GM23338 (cell line): ENCODE measurements around the gene OR10A2.

Experiments
- CTCF ChIP-seq, 2 experiments: fragments of 200-600 bp in 1 of 2; sonication (generic) in 1 of 2; conservative IDR thresholded peaks; 2 replicates each; pipeline versions ENCODE4 v1.5.1 to v1.6.1; 2016 to 2017; ENCODE audit warnings: antibody characterized with exemption in 2 of 2, low read depth in 2 of 2, mild to moderate bottlenecking in 2 of 2, moderate library complexity in 1 of 2
- EZH2 ChIP-seq: fragments of 200-600 bp; sonication (generic); IDR thresholded peaks from one replicate; pipeline ENCODE4 v1.8.0; 2017; ENCODE audit warnings: antibody characterized with exemption, mild to moderate bottlenecking, low read depth; ENCODE audit not compliant: unreplicated experiment
- JUNB ChIP-seq: IDR thresholded peaks from one replicate; pipeline ENCODE4 v1.6.1; 2016; ENCODE audit warnings: antibody characterized with exemption; ENCODE audit not compliant: unreplicated experiment
- TF ChIP-seq, protein P1 (sequence below): IDR thresholded peaks from one replicate; pipeline ENCODE4 v1.6.1; 2018; ENCODE audit warnings: antibody characterized with exemption; ENCODE audit not compliant: unreplicated experiment

DNA sequence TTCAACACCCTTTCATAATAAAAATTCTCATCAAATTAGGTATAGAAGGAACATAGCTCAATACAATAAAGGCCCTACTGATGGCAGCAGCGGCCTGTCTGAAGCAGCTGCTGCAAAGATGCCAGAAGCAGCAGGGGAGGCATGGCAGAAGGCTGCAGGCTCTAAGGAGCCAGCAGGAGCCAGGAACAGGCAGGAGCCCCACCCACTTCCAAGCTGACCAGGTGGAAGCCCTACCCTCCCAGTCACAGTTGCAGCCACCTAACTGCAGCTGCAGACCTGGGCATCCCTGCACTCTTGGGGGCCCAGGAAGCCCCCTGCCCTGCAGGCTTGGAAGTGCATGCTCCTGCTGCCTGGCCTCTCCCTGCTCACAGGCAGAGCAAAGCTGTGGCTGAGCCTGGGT lies 45.2 kb upstream of the OR10A2 start:
- no peak for TF ChIP-seq EZH2
- TF ChIP-seq, protein P1, sequence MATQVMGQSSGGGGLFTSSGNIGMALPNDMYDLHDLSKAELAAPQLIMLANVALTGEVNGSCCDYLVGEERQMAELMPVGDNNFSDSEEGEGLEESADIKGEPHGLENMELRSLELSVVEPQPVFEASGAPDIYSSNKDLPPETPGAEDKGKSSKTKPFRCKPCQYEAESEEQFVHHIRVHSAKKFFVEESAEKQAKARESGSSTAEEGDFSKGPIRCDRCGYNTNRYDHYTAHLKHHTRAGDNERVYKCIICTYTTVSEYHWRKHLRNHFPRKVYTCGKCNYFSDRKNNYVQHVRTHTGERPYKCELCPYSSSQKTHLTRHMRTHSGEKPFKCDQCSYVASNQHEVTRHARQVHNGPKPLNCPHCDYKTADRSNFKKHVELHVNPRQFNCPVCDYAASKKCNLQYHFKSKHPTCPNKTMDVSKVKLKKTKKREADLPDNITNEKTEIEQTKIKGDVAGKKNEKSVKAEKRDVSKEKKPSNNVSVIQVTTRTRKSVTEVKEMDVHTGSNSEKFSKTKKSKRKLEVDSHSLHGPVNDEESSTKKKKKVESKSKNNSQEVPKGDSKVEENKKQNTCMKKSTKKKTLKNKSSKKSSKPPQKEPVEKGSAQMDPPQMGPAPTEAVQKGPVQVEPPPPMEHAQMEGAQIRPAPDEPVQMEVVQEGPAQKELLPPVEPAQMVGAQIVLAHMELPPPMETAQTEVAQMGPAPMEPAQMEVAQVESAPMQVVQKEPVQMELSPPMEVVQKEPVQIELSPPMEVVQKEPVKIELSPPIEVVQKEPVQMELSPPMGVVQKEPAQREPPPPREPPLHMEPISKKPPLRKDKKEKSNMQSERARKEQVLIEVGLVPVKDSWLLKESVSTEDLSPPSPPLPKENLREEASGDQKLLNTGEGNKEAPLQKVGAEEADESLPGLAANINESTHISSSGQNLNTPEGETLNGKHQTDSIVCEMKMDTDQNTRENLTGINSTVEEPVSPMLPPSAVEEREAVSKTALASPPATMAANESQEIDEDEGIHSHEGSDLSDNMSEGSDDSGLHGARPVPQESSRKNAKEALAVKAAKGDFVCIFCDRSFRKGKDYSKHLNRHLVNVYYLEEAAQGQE = no peak
- peak; percentile 46 to 62 for TF ChIP-seq CTCF (conservative IDR thresholded peaks at IDR 0.05; ENCODE audit: low read depth in 2 of 2)
- no peak for TF ChIP-seq JUNB
